ENCODE results near the gene LRRTM4. TPM values are rescaled to one million over a fixed set of nuclear protein-coding genes. Genes with fewer than 3 reads are reported as not detected.
A peak's percentile ranks its signal among the peaks of the same experiment; 100 is the strongest.

LRRTM4 gene
- total and polyA plus RNA-seq, 8 donors: 0.15 to 1.3 (median 0.28) TPM; not detected in 1

DNA sequence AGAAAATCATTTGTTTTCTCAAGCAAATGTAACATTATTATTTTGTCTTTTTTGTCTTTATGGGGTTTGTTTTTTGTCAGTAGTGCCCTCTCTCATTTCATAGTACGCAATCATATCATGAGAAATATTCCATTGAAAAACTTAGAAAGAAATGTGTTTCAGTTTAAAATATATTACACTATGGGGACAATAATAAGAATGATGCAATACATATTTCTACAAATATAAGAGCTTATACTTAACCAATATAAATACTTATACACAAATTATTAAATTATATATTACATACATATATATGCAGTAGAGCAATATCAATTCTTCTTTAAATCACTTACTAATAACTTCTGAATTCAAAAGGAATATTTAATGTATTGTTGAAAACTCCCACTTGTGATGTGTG lies 13.7 kb downstream of the LRRTM4 start:
- ATAC-seq (no peak), DNase-seq (no peak), FAIRE-seq (no peak)
- TF ChIP-seq, protein P1, sequence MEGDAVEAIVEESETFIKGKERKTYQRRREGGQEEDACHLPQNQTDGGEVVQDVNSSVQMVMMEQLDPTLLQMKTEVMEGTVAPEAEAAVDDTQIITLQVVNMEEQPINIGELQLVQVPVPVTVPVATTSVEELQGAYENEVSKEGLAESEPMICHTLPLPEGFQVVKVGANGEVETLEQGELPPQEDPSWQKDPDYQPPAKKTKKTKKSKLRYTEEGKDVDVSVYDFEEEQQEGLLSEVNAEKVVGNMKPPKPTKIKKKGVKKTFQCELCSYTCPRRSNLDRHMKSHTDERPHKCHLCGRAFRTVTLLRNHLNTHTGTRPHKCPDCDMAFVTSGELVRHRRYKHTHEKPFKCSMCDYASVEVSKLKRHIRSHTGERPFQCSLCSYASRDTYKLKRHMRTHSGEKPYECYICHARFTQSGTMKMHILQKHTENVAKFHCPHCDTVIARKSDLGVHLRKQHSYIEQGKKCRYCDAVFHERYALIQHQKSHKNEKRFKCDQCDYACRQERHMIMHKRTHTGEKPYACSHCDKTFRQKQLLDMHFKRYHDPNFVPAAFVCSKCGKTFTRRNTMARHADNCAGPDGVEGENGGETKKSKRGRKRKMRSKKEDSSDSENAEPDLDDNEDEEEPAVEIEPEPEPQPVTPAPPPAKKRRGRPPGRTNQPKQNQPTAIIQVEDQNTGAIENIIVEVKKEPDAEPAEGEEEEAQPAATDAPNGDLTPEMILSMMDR (IDR thresholded peaks at IDR 0.05): no peak
- Histone ChIP-seq H3K27me3 (no peaks in the 10 kb centered on the region), H3K9me3 (no peaks in the 10 kb centered on the region), H3K27ac (no peak overlapping the region), H3K4me3 (no peak overlapping the region), H3K36me3 (no peaks in the 10 kb centered on the region), H3K4me1 (no peaks in the 10 kb centered on the region)
- intact Hi-C loops (cut with DNase I): no loop called here
- WGBS, 2 donors: 83 to 94% methylated on average over 1 of the region's 1 CpG

DNA sequence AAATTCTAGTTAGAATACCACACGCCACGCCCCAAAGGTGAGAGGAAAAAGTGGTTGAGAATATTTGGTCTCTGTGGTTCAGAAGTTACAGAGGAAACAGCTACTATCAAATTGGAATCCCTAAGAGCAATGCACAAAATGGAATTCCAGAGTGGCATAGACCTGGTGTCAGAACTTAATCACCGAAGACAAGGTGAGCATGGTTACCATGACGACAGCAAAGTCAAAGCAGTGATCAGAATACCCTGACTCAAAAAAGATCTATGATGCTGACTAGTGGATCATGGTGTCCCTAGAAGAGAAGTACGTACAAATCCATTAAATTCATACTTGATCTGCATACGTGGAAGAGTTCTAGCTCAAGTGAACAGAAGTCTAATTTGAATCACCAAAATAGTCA lies 14.5 kb downstream of the LRRTM4 start:
- no peak for ATAC-seq
- Histone ChIP-seq H3K36me3 (no peaks in the 10 kb centered on the region), H3K4me3 (no peak overlapping the region), H3K4me1 (no peaks in the 10 kb centered on the region), H3K9me3 (no peaks in the 10 kb centered on the region), H3K27me3 (no peaks in the 10 kb centered on the region), H3K27ac (no peak overlapping the region)
- WGBS, 2 donors: 56 to 71% methylated on average over 6 of the region's 6 CpGs
- TF ChIP-seq, protein P1 (IDR thresholded peaks at IDR 0.05): no peak
- no peak for FAIRE-seq
- no peak for DNase-seq
- intact Hi-C loops (cut with DNase I): no loop called here

DNA sequence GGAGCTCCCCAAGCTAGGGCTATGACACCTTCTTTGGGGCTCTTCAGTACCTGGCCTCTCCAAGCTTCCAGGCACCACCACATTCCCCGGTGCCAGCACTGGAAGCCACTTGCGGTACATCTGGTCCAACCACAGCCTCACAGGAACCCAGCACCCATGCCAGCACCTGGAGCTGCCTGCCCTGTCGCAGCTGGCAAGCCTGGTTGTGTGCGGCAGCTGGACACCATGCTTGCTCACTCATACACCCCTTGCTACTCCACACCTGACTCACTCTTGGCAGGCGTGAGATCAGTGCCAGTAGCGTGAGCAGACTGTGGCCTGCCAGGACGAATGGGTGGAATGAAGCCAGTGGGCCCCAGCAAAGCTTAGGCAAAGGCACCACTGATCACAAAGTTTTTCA lies 34.0 kb downstream of the LRRTM4 start:
- Histone ChIP-seq H3K36me3 (no peaks in the 10 kb centered on the region), H3K4me3 (no peak overlapping the region), H3K27ac (no peak overlapping the region), H3K27me3 (no peaks in the 10 kb centered on the region), H3K9me3 (no peaks in the 10 kb centered on the region), H3K4me1 (no peaks in the 10 kb centered on the region)
- TF ChIP-seq, protein P1 (IDR thresholded peaks at IDR 0.05): no peak
- ATAC-seq (no peak), FAIRE-seq (no peak), DNase-seq (peak in 1 of 6 donors; percentile 28)
- 74 to 80% methylated on average over 7 of the region's 7 CpGs for WGBS, 2 donors
- intact Hi-C loops (cut with DNase I): no loop called here

DNA sequence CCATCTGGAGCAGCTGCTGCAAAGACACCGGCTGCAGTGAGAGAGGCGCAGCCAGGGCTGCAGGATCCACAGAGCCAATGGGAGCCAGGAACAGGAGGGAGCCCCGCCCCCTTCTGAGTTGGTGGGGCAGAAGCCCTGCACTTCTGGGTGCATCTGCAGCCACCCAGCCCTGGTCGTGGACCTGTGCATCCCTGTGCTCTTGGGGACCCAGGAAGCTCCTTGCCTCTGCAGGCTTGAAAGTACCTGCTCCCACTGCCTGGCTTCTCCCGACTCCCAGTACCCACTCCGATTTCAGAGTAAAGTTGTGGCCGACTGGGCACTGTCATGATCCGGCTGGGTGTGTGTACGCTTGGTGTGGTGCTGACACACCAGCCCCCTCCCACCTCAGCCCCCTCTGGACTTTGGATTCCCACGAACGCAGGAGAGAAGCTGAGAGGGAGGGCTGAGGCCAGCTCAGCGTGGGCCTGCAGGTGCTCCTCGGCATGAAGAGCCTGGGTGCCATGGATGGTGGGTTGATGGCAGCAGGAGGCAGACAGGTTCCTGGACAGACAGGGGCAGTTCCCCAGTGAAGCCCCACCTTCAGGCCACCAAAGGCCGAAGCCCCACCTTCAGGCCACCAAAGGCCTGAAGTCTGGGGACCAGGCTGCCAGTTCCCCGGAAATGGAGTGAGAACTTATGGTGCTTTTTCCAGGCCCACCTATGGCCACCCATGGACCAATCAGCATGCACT lies 34.9 kb downstream of the LRRTM4 start:
- no peak overlapping the region for H3K27ac ChIP-seq
- intact Hi-C loops (cut with DNase I): no loop called here
- 69 to 73% methylated on average over 15 of the region's 15 CpGs for WGBS, 2 donors
- peak in 1 of 6 donors; percentile 34 for DNase-seq
- no peaks in the 10 kb centered on the region for H3K36me3 ChIP-seq
- no peaks in the 10 kb centered on the region for H3K27me3 ChIP-seq
- TF ChIP-seq, protein P1 (IDR thresholded peaks at IDR 0.05): no peak
- no peak for FAIRE-seq
- H3K4me1 ChIP-seq: no peaks in the 10 kb centered on the region
- no peak overlapping the region for H3K4me3 ChIP-seq
- no peaks in the 10 kb centered on the region for H3K9me3 ChIP-seq
- no peak for ATAC-seq

DNA sequence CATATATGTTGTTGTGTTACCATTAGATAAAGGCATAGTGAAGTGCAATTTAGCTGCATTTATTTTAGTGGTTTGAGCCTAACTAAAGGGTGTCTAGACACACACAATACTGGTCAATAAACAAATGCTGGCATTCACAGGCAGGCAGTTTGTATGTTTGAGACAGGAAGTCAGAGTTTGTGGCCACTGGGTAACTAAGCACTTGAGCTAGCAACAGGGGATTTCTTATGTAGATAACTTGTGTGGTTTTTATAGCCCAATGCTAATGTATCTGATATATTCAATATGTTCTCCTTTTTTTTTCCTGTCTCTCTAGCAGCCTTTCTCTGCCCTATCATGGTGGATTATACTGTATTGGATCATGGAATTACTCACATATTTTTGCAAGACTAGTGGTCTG lies 38.1 kb downstream of the LRRTM4 start:
- TF ChIP-seq, protein P1 (IDR thresholded peaks at IDR 0.05): no peak
- Histone ChIP-seq H3K27me3 (no peaks in the 10 kb centered on the region), H3K4me1 (no peaks in the 10 kb centered on the region), H3K9me3 (no peaks in the 10 kb centered on the region), H3K36me3 (no peaks in the 10 kb centered on the region), H3K27ac (no peak overlapping the region), H3K4me3 (no peak overlapping the region)
- DNase-seq: no peak
- no peak for ATAC-seq
- intact Hi-C loops (cut with DNase I): no loop called here
- FAIRE-seq: no peak

All from pancreas (tissue), 10 donors.